Liver (tissue), 9 donors: ENCODE results near the gene GRID1. TPM values are rescaled to one million over a fixed set of nuclear protein-coding genes. Genes with fewer than 3 reads are reported as not detected.
A peak's percentile ranks its signal among the peaks of the same experiment; 100 is the strongest.

Experiments
- DNase-seq: peaks from one replicate; pipeline ENCODE4 v3.0.0-alpha.2; 2017; ENCODE audit warnings: low spot score
- H3K27ac ChIP-seq, 2 donors: one replicate each; pipeline ENCODE4 v1.7.0; 2013; ENCODE audit warnings: inconsistent platforms in 2 of 2, low read length in 2 of 2, control low read depth in 1 of 2, low read depth in 1 of 2, mild to moderate bottlenecking in 1 of 2
- H3K27me3 ChIP-seq, 4 donors: one replicate each; pipeline versions ENCODE4 v1.6.1 to v1.7.0; 2013; ENCODE audit warnings: low read length in 3 of 4, inconsistent platforms in 1 of 4, mild to moderate bottlenecking in 1 of 4, moderate library complexity in 1 of 4; ENCODE audit not compliant: control insufficient read depth in 4 of 4, insufficient read depth in 4 of 4
- H3K36me3 ChIP-seq, 4 donors: one replicate each; pipeline versions ENCODE4 v1.6.1 to v1.7.0; 2013; ENCODE audit warnings: low read length in 3 of 4, mild to moderate bottlenecking in 3 of 4, low read depth in 1 of 4, moderate library complexity in 1 of 4; ENCODE audit not compliant: control insufficient read depth in 4 of 4, insufficient read depth in 3 of 4
- H3K4me1 ChIP-seq, 4 donors: one replicate each; pipeline versions ENCODE4 v1.6.1 to v1.7.0; 2013; ENCODE audit warnings: low read length in 3 of 4, mild to moderate bottlenecking in 3 of 4, moderate library complexity in 1 of 4; ENCODE audit not compliant: control insufficient read depth in 4 of 4, insufficient read depth in 4 of 4
- H3K4me3 ChIP-seq, 3 donors: one replicate each; pipeline versions ENCODE4 v1.6.1 to v1.7.0; 2013; ENCODE audit warnings: low read length in 3 of 3, control low read depth in 1 of 3, low read depth in 1 of 3, mild to moderate bottlenecking in 1 of 3
- H3K9ac ChIP-seq, 2 donors: one replicate each; pipeline ENCODE4 v1.7.0; 2013; ENCODE audit warnings: low read length in 2 of 2, mild to moderate bottlenecking in 2 of 2, moderate library complexity in 2 of 2, control low read depth in 1 of 2, low read depth in 1 of 2
- H3K9me3 ChIP-seq, 4 donors: one replicate each; pipeline versions ENCODE4 v1.6.1 to v1.7.0; 2013; ENCODE audit warnings: low read length in 3 of 4; ENCODE audit not compliant: control insufficient read depth in 4 of 4
- ATF3 ChIP-seq: IDR thresholded peaks from 2 replicates; pipeline ENCODE4 v1.6.1; 2016; ENCODE audit warnings: antibody characterized with exemption
- CTCF ChIP-seq: fragments of 150-350 bp; IDR thresholded peaks from 2 replicates; pipeline ENCODE4 v1.5.1; 2017; ENCODE audit warnings: improper control_type of control experiment, low read depth, low read length; ENCODE audit not compliant: missing input control
- EGR1 ChIP-seq, 2 donors: IDR thresholded peaks; 2 replicates each; pipeline ENCODE4 v1.6.1; 2016 to 2018; ENCODE audit warnings: antibody characterized with exemption in 2 of 2, low read depth in 2 of 2
- FOXA1 ChIP-seq: IDR thresholded peaks from 2 replicates; pipeline ENCODE4 v1.6.1; 2016; ENCODE audit warnings: antibody characterized with exemption
- GABPA ChIP-seq, 2 donors: IDR thresholded peaks in 1 of 2; conservative IDR thresholded peaks in 1 of 2; 2 replicates each; pipeline ENCODE4 v1.6.1; 2016; ENCODE audit warnings: antibody characterized with exemption in 2 of 2, mild to moderate bottlenecking in 1 of 2, moderate library complexity in 1 of 2
- HNF4G ChIP-seq: IDR thresholded peaks from 2 replicates; pipeline ENCODE4 v1.6.1; 2016; ENCODE audit warnings: antibody characterized with exemption
- JUND ChIP-seq, 2 donors: IDR thresholded peaks; 2 replicates each; pipeline ENCODE4 v1.6.1; 2016; ENCODE audit warnings: antibody characterized with exemption in 2 of 2
- MAX ChIP-seq: IDR thresholded peaks from 2 replicates; pipeline ENCODE4 v1.6.1; 2016; ENCODE audit warnings: antibody characterized with exemption
- NR2F2 ChIP-seq: IDR thresholded peaks from 2 replicates; pipeline ENCODE4 v1.6.1; 2016; ENCODE audit warnings: antibody characterized with exemption
- RAD21 ChIP-seq, 2 donors: IDR thresholded peaks; 2 replicates each; pipeline ENCODE4 v1.6.1; 2016; ENCODE audit warnings: antibody characterized with exemption in 2 of 2, mild to moderate bottlenecking in 2 of 2
- REST ChIP-seq: IDR thresholded peaks from 2 replicates; pipeline ENCODE4 v1.6.1; 2016; ENCODE audit warnings: antibody characterized with exemption, mild to moderate bottlenecking
- SP1 ChIP-seq: IDR thresholded peaks from 2 replicates; pipeline ENCODE4 v1.6.1; 2018; ENCODE audit warnings: antibody characterized with exemption, mild to moderate bottlenecking
- TAF1 ChIP-seq: conservative IDR thresholded peaks from 2 replicates; pipeline ENCODE4 v1.6.1; 2016; ENCODE audit warnings: antibody characterized with exemption, mild to moderate bottlenecking
- YY1 ChIP-seq: IDR thresholded peaks from 2 replicates; pipeline ENCODE4 v1.6.1; 2016; ENCODE audit warnings: antibody characterized with exemption, mild to moderate bottlenecking
- ZBTB33 ChIP-seq: IDR thresholded peaks from 2 replicates; pipeline ENCODE4 v1.6.1; 2016; ENCODE audit warnings: antibody characterized with exemption
- WGBS: extraction: QIAGEN DNeasy Blood & Tissue Kit; methylation state at CpG from one replicate; pipeline ENCODE4 v1.1.7; 2013; 5-methylcytosine and 5-hydroxymethylcytosine counted together
- polyA plus RNA-seq, 2 donors: library from polyadenylated mRNA; stranded (reverse) in 1 of 2; unstranded in 1 of 2; fragments of 200-250 nt in 1 of 2; fragments of >200 nt in 1 of 2; fragmentation: Nextera tagmentation in 1 of 2; extraction: Ambion mirVana in 1 of 2; gene quantifications; one replicate each; pipeline versions ENCODE4 v1.2.1 to v1.2.3, GENCODE V29; 2013 to 2015
- total RNA-seq, 2 donors: library from RNA; depleted of rRNA; stranded (reverse); fragments of >200 nt; gene quantifications; one replicate each; pipeline ENCODE4 v1.2.3, GENCODE V29; 2014
- donor health status: healthy.
- donor health status: healthy.
- donor health status: healthy.
- donor health status: healthy.
- donor health status: healthy.

Gene GRID1
- total and polyA plus RNA-seq, 4 donors, result 0.09 to 0.17 (median 0.14) TPM; not detected in 1

- TF ChIP-seq ATF3 (no peak), NR2F2 (no peak), YY1 (no peak), RAD21 (IDR thresholded peaks at IDR 0.05) (no peak)
Observed at GRCh38 chr10:86290933-86291615, 75.5 kb downstream of the GRID1 start (continued).

GRCh38 chr10:86289577-86289868 is 77.1 kb downstream of the GRID1 start:
- H3K9ac ChIP-seq, result no peak overlapping the region
- no peaks in the 10 kb centered on the region for H3K9me3 ChIP-seq
- 54% methylated on average over 2 of the region's 2 CpGs for WGBS
- H3K27ac ChIP-seq, result no peak overlapping the region
- peak; percentile 14 for DNase-seq
- H3K4me3 ChIP-seq, result no peak overlapping the region
- TF ChIP-seq JUND (IDR thresholded peaks at IDR 0.05) (no peak), YY1 (no peak), TAF1 (no peak), REST (no peak), FOXA1 (no peak), SP1 (no peak), MAX (no peak), ATF3 (no peak), HNF4G (no peak), EGR1 (IDR thresholded peaks at IDR 0.05; ENCODE audit: low read depth in 2 of 2) (no peak), GABPA (IDR thresholded peaks at IDR 0.05 in 1 of 2, conservative IDR thresholded peaks at IDR 0.05 in 1 of 2) (no peak), ZBTB33 (no peak), CTCF (no peak), NR2F2 (no peak)
- H3K4me1 ChIP-seq, result no peaks in the 10 kb centered on the region
- H3K36me3 ChIP-seq, result no peaks in the 10 kb centered on the region
- H3K27me3 ChIP-seq, result peaks cover 0 to 3% (median 0%) of the 10 kb centered on the region in 4 donors
